Activated CD8-positive, alpha-beta memory T cell treated with anti-CD3 and anti-CD28 coated beads, Interleukin-2, amount 50 U/mL, for 24 hours (primary cell): ENCODE data around the gene TLE4.
"Not testable (repeated sequence)": the region's sequence is repeated elsewhere in the genome, so short reads cannot be mapped to it uniquely, and the experiment has no call there.

ENCODE experiments used
- DNase-seq: peaks from one replicate; pipeline ENCODE4 v3.0.0-alpha.2; 2020; ENCODE audit errors: extremely low read depth

The TLE4 gene

GRCh38 chr9:79736051-79736450 lies 164.3 kb downstream of the TLE4 start:
- DNase-seq, result no peak

GRCh38 chr9:79741381-79741780 lies 169.6 kb downstream of the TLE4 start:
- no peak for DNase-seq

- DNase-seq, result no peak
Observed at GRCh38 chr9:79742110-79742721, 170.5 kb downstream of the TLE4 start.

GRCh38 chr9:79744521-79744920 lies 172.8 kb downstream of the TLE4 start:
- no peak for DNase-seq

GRCh38 chr9:79745752-79746336 lies 174.1 kb downstream of the TLE4 start:
- DNase-seq, result no peak

GRCh38 chr9:79751895-79752466 lies 180.2 kb downstream of the TLE4 start:
- DNase-seq, result not testable (repeated sequence)

- DNase-seq, result no peak
Observed at GRCh38 chr9:79756414-79756813, 184.6 kb downstream of the TLE4 start.

GRCh38 chr9:79757074-79757473 lies 185.3 kb downstream of the TLE4 start:
- DNase-seq, result no peak

- no peak for DNase-seq
Observed at GRCh38 chr9:79757881-79758669, 186.3 kb downstream of the TLE4 start.

- DNase-seq, result no peak
Observed at GRCh38 chr9:79759460-79759859, 187.7 kb downstream of the TLE4 start.

- DNase-seq, result no peak
Observed at GRCh38 chr9:79762070-79762469, 190.3 kb downstream of the TLE4 start.

GRCh38 chr9:79763671-79764285 lies 192.0 kb downstream of the TLE4 start:
- no peak for DNase-seq

- no peak for DNase-seq
Observed at GRCh38 chr9:79764374-79764773, 192.6 kb downstream of the TLE4 start.

GRCh38 chr9:79765466-79765865 lies 193.7 kb downstream of the TLE4 start:
- DNase-seq, result no peak

- DNase-seq, result no peak
Observed at GRCh38 chr9:79766091-79766490, 194.3 kb downstream of the TLE4 start.

- no peak for DNase-seq
Observed at GRCh38 chr9:79768194-79768593, 196.4 kb downstream of the TLE4 start.

GRCh38 chr9:79769476-79770275 lies 197.9 kb downstream of the TLE4 start:
- DNase-seq, result no peak

GRCh38 chr9:79774356-79774755 lies 202.6 kb downstream of the TLE4 start:
- DNase-seq, result no peak
